Fibroblast of skin of left quadriceps (primary cell): ENCODE measurements around the gene CFAP100.

Experiments
- DNase-seq, 2 experiments: peaks; one replicate each; pipeline ENCODE4 v3.0.0-alpha.2; 2013; ENCODE audit warnings: low read depth in 2 of 2

CFAP100 gene

DNA sequence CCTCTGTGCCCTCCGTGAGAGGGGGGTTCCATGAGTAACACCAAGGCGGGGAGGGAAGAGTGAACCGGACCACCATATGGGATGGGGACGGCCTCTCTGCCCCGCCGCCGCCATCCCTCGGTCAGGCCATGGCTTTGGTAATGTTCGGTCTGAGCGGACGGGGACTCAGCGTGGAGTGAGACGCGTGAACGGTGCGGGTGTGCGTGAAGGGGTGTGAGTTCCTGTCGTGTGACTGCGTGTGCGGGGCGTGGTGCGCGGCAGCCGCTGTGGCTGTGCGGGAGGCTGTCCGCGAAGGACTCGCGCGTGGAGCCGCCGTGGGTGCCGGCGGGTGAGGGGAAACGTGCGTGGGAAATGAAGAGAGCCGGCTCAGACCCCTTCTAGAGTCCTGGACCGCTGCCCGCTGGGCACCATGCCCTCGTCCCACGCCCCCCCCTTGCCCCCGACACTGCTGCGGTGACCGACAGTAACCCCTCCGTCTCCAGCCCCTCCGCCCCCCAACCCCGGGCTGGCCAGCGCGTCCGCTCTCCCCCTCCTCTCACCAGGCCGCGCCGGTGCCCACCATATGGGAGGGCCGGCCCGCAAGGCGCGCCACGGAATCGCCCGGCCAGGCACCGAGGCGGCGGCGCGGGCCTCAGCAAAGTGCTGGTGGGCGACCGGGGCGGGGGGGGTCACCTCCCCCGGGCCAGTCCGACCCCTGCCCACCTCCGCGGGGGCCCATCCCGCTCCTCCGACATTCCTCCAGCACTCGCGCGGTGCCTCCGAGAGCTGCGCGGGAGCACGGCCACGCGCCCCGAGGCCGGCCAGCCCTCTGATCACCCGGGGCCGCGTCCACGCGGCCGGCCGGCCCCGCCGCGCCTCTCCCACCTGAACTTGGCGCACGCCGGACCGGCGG, 38.1 kb upstream of the CFAP100 start:
- no peak for DNase-seq

DNA sequence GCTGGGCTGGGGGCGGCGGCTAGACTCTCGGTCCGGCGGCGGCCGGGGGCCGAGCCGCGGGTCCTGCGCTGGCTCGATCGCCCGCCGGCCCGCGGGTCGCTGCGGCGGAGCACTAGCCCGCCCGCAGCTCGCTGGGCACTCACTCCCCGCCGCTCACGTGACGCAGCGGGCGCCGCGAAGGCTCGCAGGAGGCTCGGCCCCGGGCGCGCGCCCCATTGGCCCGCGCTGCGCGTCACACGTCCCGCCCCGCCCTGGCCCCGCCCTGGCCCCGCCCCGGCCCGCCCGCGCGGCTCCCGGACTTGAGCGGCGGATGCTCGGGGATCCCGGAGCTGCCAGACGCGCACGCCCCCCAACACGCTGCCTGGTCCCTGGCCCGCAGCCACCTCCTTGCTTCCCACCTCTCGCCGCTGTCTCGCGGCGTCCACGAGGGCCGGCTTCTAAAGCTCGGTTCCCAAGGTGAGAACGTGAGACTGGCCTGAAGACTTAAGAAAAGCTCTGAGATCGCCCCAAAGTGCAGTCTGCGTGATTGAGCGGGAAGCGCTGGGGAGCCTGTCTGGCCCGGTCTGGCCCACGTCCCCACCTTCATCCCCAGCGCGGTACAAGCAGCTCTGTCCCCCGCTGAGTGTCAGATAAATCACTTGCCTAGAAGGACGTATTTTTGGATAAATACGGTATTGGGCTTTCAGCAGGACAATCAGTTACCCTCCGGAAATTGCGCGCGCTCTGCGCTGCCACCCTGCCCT, 37.2 kb upstream of the CFAP100 start, which contains the start of gene KLF15:
TSS of gene KLF15 (minus strand) at position 114 of the 743 bp plus-strand sequence. CDS start 4,486 bp downstream, outside the sequence.
- DNase-seq: peak; percentile 41 to 49

DNA sequence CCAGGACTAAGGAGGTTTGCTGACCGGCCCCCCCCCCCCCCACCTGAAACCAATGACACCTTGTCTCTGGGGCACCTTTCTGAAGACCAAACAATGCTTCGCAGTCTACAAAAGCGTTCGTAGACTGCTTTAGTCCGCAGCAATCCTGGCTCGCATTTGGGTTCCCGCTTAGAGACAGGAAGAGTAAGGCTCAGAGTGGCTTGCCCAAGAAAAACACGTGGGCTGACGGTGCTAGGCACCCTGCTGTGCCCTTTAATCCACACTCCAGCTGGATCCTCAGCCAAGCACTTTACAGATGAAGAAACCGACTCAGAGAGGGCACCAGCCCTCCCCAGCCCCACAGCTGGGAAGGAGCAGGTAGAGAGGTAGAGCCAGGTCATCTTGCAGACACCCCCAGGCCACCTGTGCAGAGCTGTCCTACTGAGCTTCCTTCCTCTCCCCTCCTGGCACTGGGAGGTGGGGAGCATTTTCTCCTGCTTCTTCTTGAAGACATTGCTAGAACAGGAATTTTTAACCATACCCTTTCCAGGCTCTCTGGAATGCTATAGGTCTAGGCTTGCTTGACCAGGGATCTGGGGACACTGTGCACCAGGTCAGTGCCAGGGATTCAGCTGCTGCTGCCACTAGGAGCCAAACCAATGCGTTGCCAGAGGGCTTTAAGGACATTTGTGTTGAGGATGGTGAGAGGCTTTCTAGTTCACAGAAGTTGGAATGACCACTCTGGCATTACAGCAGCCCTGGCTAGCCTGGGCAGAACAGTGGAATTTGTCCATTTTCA, 36.5 kb upstream of the CFAP100 start:
- DNase-seq: no peak

GRCh38 chr3:126358816-126359181, 35.9 kb upstream of the CFAP100 start:
- DNase-seq: no peak

GRCh38 chr3:126360046-126360713, 34.5 kb upstream of the CFAP100 start:
- DNase-seq: no peak

DNA sequence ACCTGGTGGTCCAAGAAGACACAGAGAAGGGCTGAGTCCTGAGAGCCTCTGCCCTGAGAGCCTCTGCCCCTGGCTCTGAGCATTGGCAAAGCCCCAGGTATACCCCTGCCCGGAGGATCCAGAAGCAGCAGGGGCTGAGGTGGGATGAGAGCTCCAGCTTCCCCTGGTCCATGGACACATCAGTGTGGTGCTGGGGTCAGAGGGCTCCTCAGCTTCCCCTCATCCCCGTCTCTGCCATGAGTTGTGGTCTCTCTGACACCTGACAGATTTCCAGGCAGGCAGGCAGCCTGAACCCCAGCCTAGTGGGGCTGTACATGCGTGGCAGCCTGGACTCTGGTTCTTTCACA, 34.0 kb upstream of the CFAP100 start:
- DNase-seq: no peak

- no peak for DNase-seq
These were observed 33.5 kb upstream of the CFAP100 start for GRCh38 chr3:126361211-126361610.

DNA sequence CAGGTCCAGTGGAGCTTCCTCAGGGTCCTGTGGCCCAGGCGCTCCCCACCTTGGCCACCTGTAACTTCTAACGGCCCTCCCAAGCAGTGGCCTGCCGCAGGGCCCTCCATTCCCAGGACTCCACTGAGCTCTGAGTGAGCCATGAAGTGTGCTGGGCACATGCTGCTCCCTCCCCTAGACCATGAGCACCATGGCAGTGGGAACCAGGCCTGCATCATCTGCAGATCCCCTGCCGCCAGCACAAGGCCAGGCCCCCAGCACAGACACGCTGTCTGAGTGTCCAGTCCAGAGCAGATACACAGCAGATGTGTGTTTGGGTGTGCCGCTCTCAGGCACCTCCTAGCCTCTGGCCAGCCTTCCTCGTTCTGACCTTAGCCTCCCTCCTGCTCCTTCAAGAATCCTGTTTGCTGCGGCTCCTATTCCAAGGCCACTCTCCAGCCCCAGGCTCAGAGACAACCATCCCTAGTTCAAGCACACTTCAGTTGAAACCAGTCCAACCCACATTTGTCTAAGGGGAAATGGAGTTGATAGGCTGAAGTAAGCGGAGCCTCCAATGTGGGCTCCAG, 30.5 kb upstream of the CFAP100 start:
- DNase-seq: no peak

GRCh38 chr3:126364731-126365301, 29.9 kb upstream of the CFAP100 start:
- DNase-seq: no peak

GRCh38 chr3:126365351-126366277, 29.1 kb upstream of the CFAP100 start:
- DNase-seq: no peak

GRCh38 chr3:126367316-126367805, 27.3 kb upstream of the CFAP100 start:
- DNase-seq: no peak

DNA sequence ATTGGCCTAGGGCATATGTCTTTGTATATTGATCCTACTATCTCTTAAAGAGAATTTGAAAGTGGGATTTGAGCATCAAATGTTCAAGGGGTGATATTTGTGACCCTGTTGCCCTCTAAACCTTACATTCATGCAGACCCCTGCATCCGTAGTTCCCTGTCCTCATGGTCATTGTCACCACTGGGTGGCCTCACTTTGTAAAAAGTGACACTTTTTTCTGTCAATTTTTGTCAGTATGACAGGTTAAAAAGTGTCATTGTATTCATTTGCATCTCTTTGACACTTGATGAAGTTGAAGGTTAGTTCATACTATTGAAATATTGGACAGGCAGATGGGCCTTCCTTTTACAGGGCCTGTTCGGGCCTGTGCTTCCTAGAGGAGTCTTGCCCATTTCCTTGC, 25.2 kb upstream of the CFAP100 start:
- no peak for DNase-seq

GRCh38 chr3:126370055-126370454, 24.7 kb upstream of the CFAP100 start:
- DNase-seq: no peak

DNA sequence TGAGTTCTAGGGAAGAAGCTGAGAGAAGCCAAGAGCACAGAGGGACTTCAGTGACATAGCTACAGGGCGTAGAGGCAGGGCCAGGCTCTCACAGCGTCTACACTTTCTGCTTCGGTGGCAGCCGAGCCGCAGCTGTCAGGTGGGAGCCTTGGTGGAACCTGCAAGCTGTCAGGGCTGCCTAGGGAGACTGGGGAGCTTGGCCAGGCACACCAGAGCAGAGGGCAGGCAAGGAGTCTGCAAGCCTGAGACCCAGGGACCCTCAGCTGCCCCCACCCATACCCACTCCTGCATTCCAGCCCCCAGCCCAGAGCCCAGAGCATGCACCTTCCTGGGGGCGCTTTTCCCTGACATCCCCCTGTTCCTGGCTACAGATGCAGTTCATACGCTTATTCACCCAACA, 24.1 kb upstream of the CFAP100 start:
- no peak for DNase-seq

GRCh38 chr3:126371096-126371705, 23.5 kb upstream of the CFAP100 start:
- no peak for DNase-seq

DNA sequence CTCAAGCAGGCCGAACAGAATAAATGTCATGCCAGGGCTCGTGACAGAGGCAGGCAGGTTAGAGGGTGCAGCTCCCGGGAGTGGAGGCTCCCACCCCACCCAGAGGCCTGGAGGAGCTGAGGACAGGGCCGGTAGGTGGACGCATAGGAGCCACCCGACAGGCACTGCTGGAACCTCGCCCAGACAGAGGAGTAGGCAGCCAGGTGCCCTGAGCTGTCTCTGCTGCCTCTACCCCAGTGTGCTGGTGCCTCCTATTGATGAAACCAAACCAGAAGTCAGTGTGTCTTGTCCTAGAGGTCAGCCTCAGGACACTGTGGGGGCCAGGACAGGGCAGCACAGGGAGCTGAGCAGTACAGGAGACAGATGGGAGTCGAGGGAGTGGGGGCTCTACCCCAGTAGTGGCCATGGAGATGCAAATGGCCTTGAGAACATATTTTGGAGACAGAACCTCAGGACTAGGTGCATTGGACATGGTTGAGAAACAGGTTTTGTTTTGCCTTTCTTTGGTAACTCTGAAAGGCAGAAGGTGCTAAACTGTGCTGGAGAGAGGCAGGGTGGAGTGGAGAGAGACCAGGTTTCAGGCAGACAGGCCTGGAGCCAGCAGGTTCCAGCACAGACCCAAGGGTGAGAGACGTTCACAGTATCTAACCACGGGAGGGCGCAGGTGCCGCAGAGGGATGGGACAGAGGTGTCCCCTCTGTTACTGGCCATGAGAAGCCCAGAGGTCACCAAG, 22.1 kb upstream of the CFAP100 start:
- DNase-seq: no peak

GRCh38 chr3:126373146-126373613, 21.5 kb upstream of the CFAP100 start:
- no peak for DNase-seq
